HCT116 (cell line): ENCODE data around the gene PNMT.

Experiments used
- ATF3 ChIP-seq: IDR thresholded peaks from 2 replicates; pipeline ENCODE4 v1.6.1; 2012
- EGR1 ChIP-seq: IDR thresholded peaks from 2 replicates; pipeline ENCODE4 v1.6.1; 2012; ENCODE audit warnings: low read depth
- EZH2 ChIP-seq: fragments of 200-600 bp; sonication (generic); IDR thresholded peaks from 2 replicates; pipeline ENCODE4 v1.6.1; 2017; ENCODE audit warnings: antibody characterized with exemption, mixed run types
- EZH2phosphoT487 ChIP-seq: fragments of 200-600 bp; IDR thresholded peaks from 2 replicates; pipeline ENCODE4 v1.6.1; 2018; ENCODE audit warnings: antibody characterized with exemption, borderline replicate concordance
- JUND ChIP-seq: IDR thresholded peaks from 2 replicates; pipeline ENCODE4 v1.6.1; 2012
- MAX ChIP-seq: IDR thresholded peaks from 2 replicates; pipeline ENCODE4 v1.6.1; 2012
- POLR2A ChIP-seq: IDR thresholded peaks from 2 replicates; pipeline ENCODE4 v1.7.0; 2011; ENCODE audit warnings: borderline replicate concordance; ENCODE audit not compliant: insufficient read depth, insufficient read length; ENCODE audit errors: extremely low read depth
- POLR2AphosphoS5 ChIP-seq: IDR thresholded peaks from 2 replicates; pipeline ENCODE4 v1.6.1; 2011; ENCODE audit warnings: mild to moderate bottlenecking, low read depth, low read length, moderate library complexity
- SRF ChIP-seq: IDR thresholded peaks from 2 replicates; pipeline ENCODE4 v1.6.1; 2012; ENCODE audit warnings: low read depth
- YY1 ChIP-seq: IDR thresholded peaks from 2 replicates; pipeline ENCODE4 v1.6.1; 2011; ENCODE audit warnings: low read length, low read depth, moderate library complexity, mild to moderate bottlenecking; ENCODE audit not compliant: insufficient replicate concordance; ENCODE audit errors: extremely low read depth
- ZFX ChIP-seq: fragments of 450-650 bp; IDR thresholded peaks from 2 replicates; pipeline ENCODE4 v1.6.1; 2017
- TF ChIP-seq, protein P1 (sequence below), 3 experiments: fragments of 200-600 bp in 1 of 3; sonication (generic) in 1 of 3; IDR thresholded peaks in 2 of 3; conservative IDR thresholded peaks in 1 of 3; 2 replicates each; pipeline ENCODE4 v1.5.1; 2012 to 2017; ENCODE audit warnings: low read depth in 2 of 3, low read length in 2 of 3, antibody characterized with exemption in 1 of 3, borderline replicate concordance in 1 of 3, control low read depth in 1 of 3, mild to moderate bottlenecking in 1 of 3, mixed read lengths in 1 of 3, mixed run types in 1 of 3, moderate library complexity in 1 of 3; ENCODE audit not compliant: insufficient read depth in 1 of 3

DNA sequence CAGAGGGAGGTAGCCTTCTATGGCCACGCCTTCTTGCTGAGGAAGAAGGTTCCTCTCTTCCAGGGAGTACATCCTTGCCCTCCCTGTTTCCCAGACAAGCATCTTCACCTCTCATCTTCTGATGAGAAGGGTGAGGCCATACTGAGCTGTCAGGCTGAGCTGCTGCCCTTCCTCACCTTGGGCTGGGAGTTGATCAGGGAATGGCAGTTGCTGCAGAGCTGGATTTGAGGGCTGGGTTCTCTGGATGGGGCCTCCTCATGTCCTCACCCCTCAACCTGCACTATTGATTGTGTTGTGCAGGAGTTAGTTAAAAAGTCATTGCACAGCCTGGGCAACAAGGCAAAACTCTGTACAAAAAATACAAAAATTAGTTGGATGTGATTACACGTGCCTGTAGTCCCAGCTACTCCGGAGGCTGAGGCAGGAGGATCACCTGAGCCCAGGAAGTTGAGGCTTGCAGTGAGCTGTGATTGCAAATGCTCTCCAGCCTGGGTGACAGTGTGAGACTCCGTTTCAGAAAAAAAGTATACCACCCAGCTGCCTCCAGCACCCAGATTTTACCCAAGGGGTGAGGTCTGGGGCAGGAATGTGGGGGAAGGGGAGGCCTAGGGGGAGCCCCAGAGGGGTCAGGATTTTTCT lies 33.6 kb downstream of the PNMT start:
- TF ChIP-seq, protein P1, sequence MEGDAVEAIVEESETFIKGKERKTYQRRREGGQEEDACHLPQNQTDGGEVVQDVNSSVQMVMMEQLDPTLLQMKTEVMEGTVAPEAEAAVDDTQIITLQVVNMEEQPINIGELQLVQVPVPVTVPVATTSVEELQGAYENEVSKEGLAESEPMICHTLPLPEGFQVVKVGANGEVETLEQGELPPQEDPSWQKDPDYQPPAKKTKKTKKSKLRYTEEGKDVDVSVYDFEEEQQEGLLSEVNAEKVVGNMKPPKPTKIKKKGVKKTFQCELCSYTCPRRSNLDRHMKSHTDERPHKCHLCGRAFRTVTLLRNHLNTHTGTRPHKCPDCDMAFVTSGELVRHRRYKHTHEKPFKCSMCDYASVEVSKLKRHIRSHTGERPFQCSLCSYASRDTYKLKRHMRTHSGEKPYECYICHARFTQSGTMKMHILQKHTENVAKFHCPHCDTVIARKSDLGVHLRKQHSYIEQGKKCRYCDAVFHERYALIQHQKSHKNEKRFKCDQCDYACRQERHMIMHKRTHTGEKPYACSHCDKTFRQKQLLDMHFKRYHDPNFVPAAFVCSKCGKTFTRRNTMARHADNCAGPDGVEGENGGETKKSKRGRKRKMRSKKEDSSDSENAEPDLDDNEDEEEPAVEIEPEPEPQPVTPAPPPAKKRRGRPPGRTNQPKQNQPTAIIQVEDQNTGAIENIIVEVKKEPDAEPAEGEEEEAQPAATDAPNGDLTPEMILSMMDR (IDR thresholded peaks at IDR 0.05 in 2 of 3, conservative IDR thresholded peaks at IDR 0.05 in 1 of 3; ENCODE audit: borderline replicate concordance in 1 of 3, insufficient read depth in 1 of 3, low read depth in 2 of 3, low read length in 2 of 3), result no peak
- TF ChIP-seq POLR2AphosphoS5, result no peak
- TF ChIP-seq POLR2A, result no peak
- TF ChIP-seq EGR1, result no peak
- TF ChIP-seq JUND, result no peak
- TF ChIP-seq SRF, result no peak
- no peak for TF ChIP-seq EZH2
- TF ChIP-seq YY1, result no peak
- no peak for TF ChIP-seq EZH2phosphoT487
- TF ChIP-seq ATF3, result no peak
- TF ChIP-seq ZFX, result no peak
- no peak for TF ChIP-seq MAX
